DND-41 (cell line): ENCODE measurements around the gene FMO2.

Experiments
- ATAC-seq: fragments of 200-7000 bp; cut with Tn5 transposase; 3 replicates; pipeline ENCODE4 v1.9.1; 2021; ENCODE audit warnings: low read depth; ENCODE audit not compliant: insufficient read depth
- DNase-seq: peaks from one replicate; pipeline ENCODE4 v3.0.0-alpha.2; 2020
- H2AFZ ChIP-seq: 2 replicates; pipeline ENCODE4 v1.6.0; 2012; ENCODE audit warnings: low read depth, low read length
- H3K27ac ChIP-seq: 2 replicates; pipeline ENCODE4 v1.5.1; 2012; ENCODE audit warnings: low read length, inconsistent platforms
- H3K27me3 ChIP-seq: fragments of 200-600 bp; sonication (generic); 2 replicates; pipeline ENCODE4 v1.6.0; 2012; ENCODE audit warnings: low read length, mild to moderate bottlenecking, inconsistent platforms; ENCODE audit not compliant: insufficient read depth, poor library complexity
- H3K36me3 ChIP-seq: 2 replicates; pipeline ENCODE4 v1.5.1; 2012; ENCODE audit warnings: low read length, inconsistent platforms; ENCODE audit not compliant: insufficient read depth
- H3K4me1 ChIP-seq: 2 replicates; pipeline ENCODE4 v1.5.1; 2012; ENCODE audit warnings: mild to moderate bottlenecking, low read length; ENCODE audit not compliant: insufficient read depth
- H3K4me2 ChIP-seq: 2 replicates; pipeline ENCODE4 v1.6.0; 2012; ENCODE audit warnings: mild to moderate bottlenecking, moderate library complexity, low read length, inconsistent platforms; ENCODE audit not compliant: insufficient read depth
- H3K4me3 ChIP-seq, 2 experiments: fragments of 200-600 bp in 1 of 2; shearing (Covaris generic) in 1 of 2; 2 replicates each; pipeline ENCODE4 v1.5.1; 2012 to 2016; ENCODE audit warnings: inconsistent platforms in 2 of 2, low read length in 2 of 2, mild to moderate bottlenecking in 2 of 2, low read depth in 1 of 2, moderate library complexity in 1 of 2
- H3K79me2 ChIP-seq: 2 replicates; pipeline ENCODE4 v1.6.0; 2012; ENCODE audit warnings: low read length, inconsistent platforms; ENCODE audit not compliant: insufficient read depth
- H3K9ac ChIP-seq: 2 replicates; pipeline ENCODE4 v1.6.0; 2012; ENCODE audit warnings: low read depth, mild to moderate bottlenecking, inconsistent platforms, low read length, moderate library complexity
- H3K9me3 ChIP-seq: 2 replicates; pipeline ENCODE4 v1.5.1; 2012; ENCODE audit warnings: low read length, moderate library complexity, mild to moderate bottlenecking, inconsistent platforms; ENCODE audit not compliant: insufficient read depth, severe bottlenecking
- H4K20me1 ChIP-seq: 2 replicates; pipeline ENCODE4 v1.6.0; 2012; ENCODE audit warnings: low read length; ENCODE audit not compliant: insufficient read depth
- CTCF ChIP-seq: IDR thresholded peaks from 2 replicates; pipeline ENCODE4 v1.5.1; 2012; ENCODE audit warnings: borderline replicate concordance, low read length, moderate library complexity, mild to moderate bottlenecking; ENCODE audit not compliant: poor library complexity, severe bottlenecking; ENCODE audit errors: extremely low read depth
- EZH2 ChIP-seq: IDR thresholded peaks from 3 replicates; pipeline ENCODE4 v1.6.1; 2012; ENCODE audit warnings: borderline replicate concordance, low read depth, mild to moderate bottlenecking, moderate library complexity, low read length, inconsistent platforms; ENCODE audit not compliant: severe bottlenecking

Gene FMO2

GRCh38 chr1:171251042-171251951 is 66.2 kb downstream of the FMO2 start:
- Histone ChIP-seq H3K4me2 (no peak overlapping the region), H3K27ac (no peak overlapping the region), H3K27me3 (no peaks in the 10 kb centered on the region), H4K20me1 (no peaks in the 10 kb centered on the region), H3K79me2 (no peaks in the 10 kb centered on the region), H2AFZ (no peak overlapping the region), H3K4me1 (peaks cover 20% of the 10 kb centered on the region), H3K9ac (no peak overlapping the region), H3K36me3 (no peaks in the 10 kb centered on the region), H3K4me3 (no peak overlapping the region), H3K9me3 (no peaks in the 10 kb centered on the region)
- no peak for DNase-seq
- ATAC-seq, result no peak
- TF ChIP-seq EZH2 (no peak), CTCF (no peak)

GRCh38 chr1:171251952-171252300 is 66.8 kb downstream of the FMO2 start:
- no peaks in the 10 kb centered on the region for H4K20me1 ChIP-seq
- H2AFZ ChIP-seq, result no peak overlapping the region
- peaks cover 20% of the 10 kb centered on the region for H3K4me1 ChIP-seq
- H3K36me3 ChIP-seq, result no peaks in the 10 kb centered on the region
- no peaks in the 10 kb centered on the region for H3K79me2 ChIP-seq
- H3K27ac ChIP-seq, result no peak overlapping the region
- H3K4me3 ChIP-seq, result no peak overlapping the region
- no peak for DNase-seq
- TF ChIP-seq EZH2 (no peak), CTCF (no peak)
- no peaks in the 10 kb centered on the region for H3K27me3 ChIP-seq
- H3K9me3 ChIP-seq, result no peaks in the 10 kb centered on the region
- H3K9ac ChIP-seq, result no peak overlapping the region
- no peak overlapping the region for H3K4me2 ChIP-seq
- ATAC-seq, result no peak

GRCh38 chr1:171252482-171252881 is 67.4 kb downstream of the FMO2 start:
- Histone ChIP-seq H4K20me1 (no peaks in the 10 kb centered on the region), H3K9ac (no peak overlapping the region), H3K27me3 (no peaks in the 10 kb centered on the region), H3K27ac (no peak overlapping the region), H2AFZ (no peak overlapping the region), H3K4me3 (no peak overlapping the region), H3K36me3 (no peaks in the 10 kb centered on the region), H3K4me1 (peaks cover 20% of the 10 kb centered on the region), H3K4me2 (peak overlapping the region; percentile 14; the same call in 1 of the 2 replicates), H3K9me3 (no peaks in the 10 kb centered on the region), H3K79me2 (no peaks in the 10 kb centered on the region)
- peak; percentile 98 for ATAC-seq
- peak; percentile 79 for DNase-seq
- TF ChIP-seq EZH2 (no peak), CTCF (no peak)
